ENCODE results near the gene LRP1B. TPM values are rescaled to one million over a fixed set of nuclear protein-coding genes. Genes with fewer than 3 reads are reported as not detected.

Gene LRP1B
- polyA plus RNA-seq, 3 donors, result 0.77 to 1.1 (median 1.1) TPM

GRCh38 chr2:140205093-140205492, 1925.7 kb downstream of the LRP1B start:
- no peak for DNase-seq (ENCODE audit: extremely low read depth in 1 of 11, low read depth in 9 of 11, low spot score in 4 of 11)

GRCh38 chr2:140203347-140203746, 1927.5 kb downstream of the LRP1B start:
- no peak for DNase-seq (ENCODE audit: extremely low read depth in 1 of 11, low read depth in 9 of 11, low spot score in 4 of 11)

DNA sequence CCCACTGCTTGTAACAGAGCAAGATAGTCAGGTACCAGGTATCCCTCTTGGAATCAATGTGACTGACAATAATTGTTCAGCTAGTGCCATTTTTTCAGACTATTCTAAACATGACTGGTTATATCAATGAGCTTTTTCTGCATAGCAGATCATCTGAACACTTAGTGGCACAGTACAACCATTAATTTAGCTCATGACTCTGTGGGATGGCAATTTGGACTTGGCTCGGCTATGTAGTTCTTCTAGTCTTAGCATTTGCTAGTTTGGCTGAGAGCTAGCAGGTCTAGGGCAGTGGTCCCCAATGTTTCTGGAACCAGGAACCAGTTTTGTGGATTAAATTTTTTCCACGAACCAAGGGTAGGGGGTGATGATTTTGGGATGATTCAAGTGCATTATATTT, 1929.2 kb downstream of the LRP1B start:
- no peak for DNase-seq (ENCODE audit: extremely low read depth in 1 of 11, low read depth in 9 of 11, low spot score in 4 of 11)

DNA sequence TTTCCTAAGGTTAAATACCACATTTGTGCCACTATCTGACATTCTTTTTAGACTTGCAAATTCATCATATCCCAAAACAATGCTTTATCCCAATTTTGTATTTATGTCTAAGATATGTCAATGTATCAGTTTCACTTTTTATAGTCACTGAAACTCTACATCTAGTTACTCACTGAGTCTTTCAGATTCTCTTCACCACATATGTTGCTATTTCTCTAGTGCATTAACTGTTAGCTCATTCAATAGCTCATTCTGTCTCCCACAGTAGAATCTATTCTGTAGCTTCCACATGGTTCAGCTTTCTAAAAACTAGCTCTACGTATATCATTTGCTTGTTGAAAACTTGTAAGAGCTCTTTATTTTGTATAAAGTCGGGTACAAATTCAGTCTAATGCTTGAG, 1930.1 kb downstream of the LRP1B start:
- no peak for DNase-seq (ENCODE audit: extremely low read depth in 1 of 11, low read depth in 9 of 11, low spot score in 4 of 11)

GRCh38 chr2:140200307-140200706, 1930.5 kb downstream of the LRP1B start:
- no peak for DNase-seq (ENCODE audit: extremely low read depth in 1 of 11, low read depth in 9 of 11, low spot score in 4 of 11)

DNA sequence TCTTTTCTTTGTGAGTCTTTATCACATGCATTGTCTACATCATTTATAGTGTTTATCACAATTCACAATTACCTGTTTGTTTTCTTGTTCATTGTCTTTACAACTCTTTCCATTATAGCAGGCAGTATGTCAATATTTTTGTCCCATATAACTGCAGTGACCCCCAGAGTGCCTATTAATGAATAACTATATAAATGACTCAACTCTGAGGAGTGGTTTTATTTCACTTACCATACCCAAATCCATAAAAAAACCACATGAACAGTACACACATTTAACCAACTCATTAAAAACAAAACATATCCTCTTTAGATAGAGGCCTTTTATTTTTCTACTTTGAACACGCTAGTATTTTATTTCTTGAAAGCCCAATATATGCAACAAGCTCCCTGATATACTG, 1931.5 kb downstream of the LRP1B start:
- no peak for DNase-seq (ENCODE audit: extremely low read depth in 1 of 11, low read depth in 9 of 11, low spot score in 4 of 11)

- no peak for DNase-seq (ENCODE audit: extremely low read depth in 1 of 11, low read depth in 9 of 11, low spot score in 4 of 11)
Measured at GRCh38 chr2:140187086-140187485, 1943.7 kb downstream of the LRP1B start.

GRCh38 chr2:140186313-140186712, 1944.5 kb downstream of the LRP1B start:
- DNase-seq (ENCODE audit: extremely low read depth in 1 of 11, low read depth in 9 of 11, low spot score in 4 of 11), result peak in 1 of 11 donors; percentile 8

- no peak for DNase-seq (ENCODE audit: extremely low read depth in 1 of 11, low read depth in 9 of 11, low spot score in 4 of 11)
Measured at GRCh38 chr2:140185076-140185475, 1945.7 kb downstream of the LRP1B start.

DNA sequence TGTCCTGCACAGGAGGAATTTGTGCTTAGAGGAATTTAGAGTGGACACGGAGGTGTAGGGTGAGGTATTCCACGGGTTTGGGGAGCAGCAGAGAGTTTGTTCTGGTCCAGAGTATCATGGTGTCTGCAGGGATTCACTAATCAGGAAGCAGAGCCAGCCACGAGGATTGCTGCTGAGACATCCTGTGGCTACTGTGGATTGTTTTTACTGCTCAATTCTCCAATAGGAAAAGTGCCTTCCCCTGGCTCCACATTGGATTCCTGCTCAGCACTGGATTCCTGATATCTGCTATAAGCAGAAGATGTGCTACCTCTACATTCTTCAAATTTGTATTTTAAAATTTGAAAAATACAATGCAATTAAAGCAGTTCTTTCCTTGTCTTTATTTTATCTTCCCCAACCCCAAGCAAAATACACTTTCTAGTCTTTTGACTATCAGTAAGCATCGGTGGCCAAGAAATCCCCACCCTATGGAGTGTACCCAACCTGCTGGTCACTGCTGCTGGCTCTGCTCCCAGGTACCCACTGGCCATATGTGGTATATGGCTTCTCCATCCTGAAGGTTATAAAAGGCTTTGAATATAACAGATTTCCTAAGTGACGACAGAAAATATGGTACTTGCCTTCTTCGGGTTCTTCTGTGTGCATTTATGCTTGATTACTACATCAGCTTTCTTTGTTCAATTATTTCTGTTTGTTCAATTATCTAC, 1947.6 kb downstream of the LRP1B start:
- no peak for DNase-seq (ENCODE audit: extremely low read depth in 1 of 11, low read depth in 9 of 11, low spot score in 4 of 11)
